Osteocyte (in vitro differentiated cells): ENCODE measurements around the gene SYNDIG1. TPM values are rescaled to one million over a fixed set of nuclear protein-coding genes. Genes with fewer than 3 reads are reported as not detected.

ENCODE experiments used
- DNase-seq: peaks from one replicate; pipeline ENCODE4 v3.0.0; 2021; ENCODE audit warnings: mixed read lengths; ENCODE audit not compliant: unreplicated experiment; ENCODE audit errors: extremely low spot score
- H3K27ac Mint-ChIP-seq: one replicate; pipeline ENCODE4 v1.8.0; 2021; ENCODE audit warnings: mild to moderate bottlenecking, mixed read lengths; ENCODE audit not compliant: unreplicated experiment
- H3K27me3 Mint-ChIP-seq: one replicate; pipeline ENCODE4 v1.8.0; 2021; ENCODE audit warnings: mixed read lengths; ENCODE audit not compliant: unreplicated experiment
- H3K36me3 Mint-ChIP-seq: one replicate; pipeline ENCODE4 v1.8.0; 2021; ENCODE audit warnings: mixed read lengths; ENCODE audit not compliant: unreplicated experiment
- H3K4me1 Mint-ChIP-seq: one replicate; pipeline ENCODE4 v1.8.0; 2021; ENCODE audit warnings: mixed read lengths; ENCODE audit not compliant: unreplicated experiment
- H3K4me3 Mint-ChIP-seq: one replicate; pipeline ENCODE4 v1.8.0; 2021; ENCODE audit warnings: mild to moderate bottlenecking, moderate library complexity, mixed read lengths; ENCODE audit not compliant: unreplicated experiment
- H3K9me3 Mint-ChIP-seq: one replicate; pipeline ENCODE4 v1.8.0; 2021; ENCODE audit warnings: mixed read lengths; ENCODE audit not compliant: unreplicated experiment
- CTCF ChIP-seq: fragments of 200-600 bp; sonication (generic); IDR thresholded peaks from 2 replicates; pipeline ENCODE4 v1.5.0; 2021; ENCODE audit warnings: antibody characterized with exemption, mild to moderate bottlenecking, moderate library complexity
- total RNA-seq: library from RNA; stranded (reverse); gene quantifications from 2 replicates; pipeline ENCODE4 v1.2.1, GENCODE V29; 2021

Gene SYNDIG1
- total RNA-seq, 1 donor from 2014 or later = 0.40 TPM

- no peak for TF ChIP-seq CTCF
- no peak overlapping the region for H3K4me3 Mint-ChIP-seq
- DNase-seq = peak; percentile 51
- no peaks in the 10 kb centered on the region for H3K36me3 Mint-ChIP-seq
- H3K27ac Mint-ChIP-seq = no peak overlapping the region
- H3K27me3 Mint-ChIP-seq = peaks cover under 1% of the 10 kb centered on the region
- peaks cover 3% of the 10 kb centered on the region for H3K4me1 Mint-ChIP-seq
- H3K9me3 Mint-ChIP-seq = no peaks in the 10 kb centered on the region
Observed at GRCh38 chr20:24629668-24630067, 160.2 kb downstream of the SYNDIG1 start.

- Mint-ChIP-seq H3K9me3 (no peaks in the 10 kb centered on the region), H3K4me1 (peaks cover 11% of the 10 kb centered on the region), H3K27me3 (no peaks in the 10 kb centered on the region), H3K36me3 (no peaks in the 10 kb centered on the region), H3K27ac (no peak overlapping the region), H3K4me3 (no peak overlapping the region)
- no peak for TF ChIP-seq CTCF
- peak; percentile 53 for DNase-seq
Observed at GRCh38 chr20:24630486-24631172, 161.2 kb downstream of the SYNDIG1 start.

- TF ChIP-seq CTCF = no peak
- H3K4me1 Mint-ChIP-seq = peaks cover 12% of the 10 kb centered on the region
- H3K9me3 Mint-ChIP-seq = no peaks in the 10 kb centered on the region
- no peaks in the 10 kb centered on the region for H3K27me3 Mint-ChIP-seq
- no peaks in the 10 kb centered on the region for H3K36me3 Mint-ChIP-seq
- no peak overlapping the region for H3K4me3 Mint-ChIP-seq
- peak; percentile 63 for DNase-seq
- H3K27ac Mint-ChIP-seq = no peak overlapping the region
Observed at GRCh38 chr20:24631173-24631505, 161.7 kb downstream of the SYNDIG1 start.

- Mint-ChIP-seq H3K4me1 (peaks cover 12% of the 10 kb centered on the region), H3K4me3 (no peak overlapping the region), H3K36me3 (no peaks in the 10 kb centered on the region), H3K9me3 (no peaks in the 10 kb centered on the region), H3K27ac (no peak overlapping the region), H3K27me3 (no peaks in the 10 kb centered on the region)
- peak; percentile 30 for DNase-seq
- TF ChIP-seq CTCF = no peak
Observed at GRCh38 chr20:24632581-24632980, 163.2 kb downstream of the SYNDIG1 start.

- Mint-ChIP-seq H3K27ac (no peak overlapping the region), H3K4me1 (peaks cover 12% of the 10 kb centered on the region), H3K4me3 (no peak overlapping the region), H3K27me3 (no peaks in the 10 kb centered on the region), H3K36me3 (no peaks in the 10 kb centered on the region), H3K9me3 (no peaks in the 10 kb centered on the region)
- no peak for TF ChIP-seq CTCF
- no peak for DNase-seq
Observed at GRCh38 chr20:24633026-24633425, 163.6 kb downstream of the SYNDIG1 start.
